Sigmoid colon (tissue), 4 donors: ENCODE data around the gene BLM.

Source experiments
- EP300 ChIP-seq, 4 donors: sonication (generic); formaldehyde crosslinking; IDR thresholded peaks; one replicate each; pipeline ENCODE4 v1.6.1; 2017; ENCODE audit warnings: antibody characterized with exemption in 4 of 4
- POLR2A ChIP-seq, 2 donors: fragments of 450-650 bp; IDR thresholded peaks; one replicate each; pipeline ENCODE4 v1.6.1; 2016; ENCODE audit warnings: antibody characterized with exemption in 2 of 2, mild to moderate bottlenecking in 2 of 2, moderate library complexity in 2 of 2
- TF ChIP-seq, protein P1 (sequence below), 4 experiments: fragments of 450-650 bp in 3 of 4; fragments of 200-600 bp in 1 of 4; IDR thresholded peaks; one replicate each; pipeline ENCODE4 v1.5.1; 2016 to 2019; ENCODE audit warnings: antibody characterized with exemption in 4 of 4, mild to moderate bottlenecking in 3 of 4, moderate library complexity in 2 of 4

DNA sequence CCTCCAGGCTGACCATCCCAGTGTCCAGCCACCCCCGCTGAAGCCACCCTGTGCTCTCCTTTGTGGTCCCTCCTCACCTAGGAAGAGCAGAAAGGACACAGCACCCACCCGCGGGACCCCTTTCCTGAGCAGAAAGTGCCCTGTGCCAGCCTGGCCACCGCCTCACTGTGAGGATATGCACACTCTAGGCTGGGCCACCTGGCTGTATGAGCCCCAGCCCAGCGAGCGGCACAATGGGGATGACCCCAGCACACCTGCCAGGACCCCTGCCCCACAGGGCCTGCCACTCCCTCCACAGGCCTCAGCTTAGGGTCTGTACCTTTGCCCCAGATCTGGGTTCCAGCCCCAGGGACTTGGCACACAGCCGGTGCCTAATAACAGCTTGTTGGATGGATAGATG is 103.3 kb downstream of the BLM start:
- TF ChIP-seq, protein P1, sequence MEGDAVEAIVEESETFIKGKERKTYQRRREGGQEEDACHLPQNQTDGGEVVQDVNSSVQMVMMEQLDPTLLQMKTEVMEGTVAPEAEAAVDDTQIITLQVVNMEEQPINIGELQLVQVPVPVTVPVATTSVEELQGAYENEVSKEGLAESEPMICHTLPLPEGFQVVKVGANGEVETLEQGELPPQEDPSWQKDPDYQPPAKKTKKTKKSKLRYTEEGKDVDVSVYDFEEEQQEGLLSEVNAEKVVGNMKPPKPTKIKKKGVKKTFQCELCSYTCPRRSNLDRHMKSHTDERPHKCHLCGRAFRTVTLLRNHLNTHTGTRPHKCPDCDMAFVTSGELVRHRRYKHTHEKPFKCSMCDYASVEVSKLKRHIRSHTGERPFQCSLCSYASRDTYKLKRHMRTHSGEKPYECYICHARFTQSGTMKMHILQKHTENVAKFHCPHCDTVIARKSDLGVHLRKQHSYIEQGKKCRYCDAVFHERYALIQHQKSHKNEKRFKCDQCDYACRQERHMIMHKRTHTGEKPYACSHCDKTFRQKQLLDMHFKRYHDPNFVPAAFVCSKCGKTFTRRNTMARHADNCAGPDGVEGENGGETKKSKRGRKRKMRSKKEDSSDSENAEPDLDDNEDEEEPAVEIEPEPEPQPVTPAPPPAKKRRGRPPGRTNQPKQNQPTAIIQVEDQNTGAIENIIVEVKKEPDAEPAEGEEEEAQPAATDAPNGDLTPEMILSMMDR (IDR thresholded peaks at IDR 0.05) = no peak
- no peak for TF ChIP-seq EP300 (IDR thresholded peaks at IDR 0.05)
- TF ChIP-seq POLR2A (IDR thresholded peaks at IDR 0.05) = no peak
